HG02943 (cell line): Measurements from ENCODE around the gene PECR.
"Not testable (repeated sequence)": the region's sequence is repeated elsewhere in the genome, so short reads cannot be mapped to it uniquely, and the experiment has no call there.

Source experiments
- ATAC-seq: cut with Tn5 transposase; IDR thresholded peaks from one replicate; pipeline ENCODE4 v1.9.1; 2021; ENCODE audit warnings: mild to moderate bottlenecking, low read depth, moderate library complexity; ENCODE audit not compliant: unreplicated experiment

The PECR gene

GRCh38 chr2:216107320-216107719, 25.7 kb upstream of the PECR start:
- no peak for ATAC-seq

DNA sequence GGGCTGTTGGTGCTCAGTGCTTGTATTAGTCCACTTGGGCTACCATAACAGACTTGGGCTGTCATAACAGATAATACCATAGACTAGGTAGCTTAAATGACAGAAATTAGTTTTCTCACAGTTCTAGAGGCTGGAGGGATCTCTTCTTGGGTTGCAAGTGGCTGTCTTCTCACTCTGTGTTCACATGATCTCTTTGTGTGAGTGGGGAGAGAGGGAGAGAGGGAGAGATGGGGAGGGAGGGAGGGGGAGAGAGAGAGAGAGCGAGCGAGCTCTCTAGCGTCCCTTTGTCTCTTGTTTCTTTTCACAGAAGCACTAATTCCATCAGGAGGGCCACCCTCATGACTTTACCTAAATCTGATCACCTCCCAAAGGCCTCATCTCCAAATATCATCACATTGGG, 23.1 kb upstream of the PECR start:
- no peak for ATAC-seq

- ATAC-seq, result no peak
Measured at GRCh38 chr2:216103213-216103612, 21.6 kb upstream of the PECR start.

GRCh38 chr2:216101109-216101508, 19.5 kb upstream of the PECR start:
- ATAC-seq, result no peak

DNA sequence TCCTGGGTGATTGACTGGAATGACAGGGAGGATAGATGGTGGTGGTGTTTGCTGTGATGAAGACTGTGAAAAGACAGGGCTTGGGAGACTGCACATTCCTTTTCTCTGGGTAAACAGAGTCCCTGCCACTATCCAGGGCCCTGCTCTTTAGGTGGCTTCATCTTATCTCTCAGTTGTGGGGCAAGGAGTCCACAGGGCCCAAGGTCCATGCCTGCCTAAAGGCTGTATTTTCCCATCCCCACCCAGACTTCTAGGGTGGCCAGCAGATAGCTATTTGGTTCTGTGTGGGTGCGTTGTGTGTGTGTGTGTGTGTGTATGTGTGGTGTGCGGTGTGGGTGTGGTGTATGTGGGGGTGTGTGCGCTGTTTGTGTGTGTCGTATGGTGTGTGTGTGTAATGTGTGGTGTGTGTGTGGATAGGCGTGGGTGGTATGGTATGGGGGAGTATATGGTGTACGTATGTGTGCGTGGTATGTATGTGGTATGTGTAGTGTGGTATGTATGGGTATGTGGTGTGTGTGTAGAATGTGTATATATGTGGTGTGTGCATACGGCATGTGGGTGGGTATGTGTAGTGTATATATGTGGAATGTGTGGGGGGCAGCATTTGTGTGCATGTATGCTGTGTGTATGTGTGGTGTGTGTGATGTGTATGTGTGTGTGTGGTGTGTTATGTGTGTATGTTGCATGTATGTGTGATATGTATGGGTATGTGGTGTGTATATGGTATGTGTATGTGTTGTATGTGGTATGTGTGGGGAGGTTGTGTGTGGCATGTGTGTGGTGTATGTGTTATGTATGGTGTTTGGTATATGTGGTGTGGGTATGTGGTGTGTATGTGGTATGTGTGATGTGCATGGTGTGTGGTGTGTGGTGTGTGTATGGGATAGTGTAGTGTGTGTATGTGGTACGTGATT, 17.1 kb upstream of the PECR start:
- ATAC-seq, result no peak

GRCh38 chr2:216094701-216095100, 13.1 kb upstream of the PECR start:
- no peak for ATAC-seq

DNA sequence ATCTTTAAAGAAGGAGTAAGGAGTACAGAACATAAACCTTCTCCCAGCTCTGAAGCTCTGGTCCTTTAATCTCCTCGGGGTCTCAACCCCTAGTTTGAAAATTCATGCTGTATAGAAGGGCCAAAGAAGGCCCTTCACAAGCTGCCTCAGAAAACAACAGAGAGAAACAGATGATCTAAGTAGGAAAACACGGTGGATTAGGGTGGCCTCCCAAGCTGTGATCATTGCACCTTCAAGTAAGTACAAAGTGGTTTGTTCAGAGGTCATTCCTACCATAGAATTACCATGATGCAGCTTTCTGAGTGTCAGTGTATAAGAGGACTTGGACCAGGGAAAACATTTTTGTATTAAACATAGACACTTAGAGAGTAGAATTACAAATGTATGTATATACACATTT, 11.0 kb upstream of the PECR start:
- ATAC-seq, result no peak

DNA sequence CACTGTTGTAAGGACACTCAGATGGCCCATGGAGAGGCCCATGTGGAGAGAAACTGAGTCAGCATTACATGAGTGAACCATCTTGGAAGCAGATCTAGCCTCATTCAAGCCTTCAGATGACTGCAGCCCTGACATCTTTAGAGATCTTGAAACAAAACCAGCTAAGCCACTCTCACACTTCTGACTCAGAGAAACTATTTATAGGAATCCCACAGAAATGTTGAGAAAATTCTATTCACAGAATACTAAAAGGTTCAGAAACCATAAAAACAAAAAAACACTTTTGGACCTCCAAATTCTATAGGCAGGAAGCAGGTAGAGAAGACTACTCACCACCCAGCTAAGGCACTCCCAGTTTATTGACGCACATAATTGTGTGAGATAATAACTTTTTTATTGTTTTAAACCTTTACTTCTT, 8.8 kb upstream of the PECR start:
- no peak for ATAC-seq

DNA sequence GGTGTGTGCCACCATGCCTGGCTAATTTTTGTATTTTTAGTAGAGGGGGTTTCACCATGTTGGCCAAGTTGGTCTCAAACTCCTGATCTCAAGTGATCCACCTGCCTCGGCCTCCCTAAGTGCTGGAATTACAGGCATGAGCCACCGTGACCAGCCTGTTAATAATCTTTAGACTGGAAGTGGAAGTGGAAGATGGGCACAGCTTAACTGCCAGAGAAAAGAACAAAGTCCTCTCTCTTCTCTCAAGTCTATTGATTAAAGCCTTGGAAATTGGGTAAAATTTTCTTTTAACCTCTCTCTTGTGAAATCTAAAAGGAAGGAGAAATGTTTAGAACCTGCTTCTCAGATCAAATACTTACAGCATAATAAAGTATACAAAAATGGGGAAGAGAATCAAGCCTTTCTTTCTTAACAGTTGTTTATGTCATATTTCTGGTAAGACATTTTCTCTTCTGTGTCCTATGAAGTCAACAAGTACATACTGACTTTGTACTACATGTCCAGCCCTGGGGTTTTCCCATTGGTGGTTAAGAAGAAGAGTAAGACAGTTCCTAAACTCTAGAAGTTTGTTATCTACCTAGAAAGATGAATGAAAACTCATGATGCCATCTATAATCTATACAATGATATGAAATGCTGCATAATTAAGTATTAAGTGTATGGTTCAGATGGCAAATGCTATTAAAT, 4.7 kb upstream of the PECR start:
- ATAC-seq, result no peak

DNA sequence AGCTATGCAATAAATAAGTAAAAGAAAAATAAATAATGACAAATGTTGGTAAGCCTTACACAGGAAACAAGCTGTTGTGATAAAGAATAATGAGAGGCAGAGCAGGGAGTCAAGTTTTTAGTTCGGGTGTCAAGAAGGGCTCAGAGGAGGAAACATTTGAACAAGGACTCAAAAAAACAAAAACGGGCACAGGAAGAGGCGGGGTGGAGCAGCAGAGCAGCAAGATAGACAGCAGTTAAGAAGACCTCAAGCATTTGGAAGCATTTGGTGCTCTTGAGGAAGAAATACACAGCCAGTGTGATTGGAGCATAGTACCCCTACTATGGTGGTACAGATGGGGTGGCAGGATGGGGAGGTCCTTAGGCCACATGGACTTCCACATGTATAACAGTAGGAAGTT, 2.9 kb upstream of the PECR start:
- no peak for ATAC-seq

DNA sequence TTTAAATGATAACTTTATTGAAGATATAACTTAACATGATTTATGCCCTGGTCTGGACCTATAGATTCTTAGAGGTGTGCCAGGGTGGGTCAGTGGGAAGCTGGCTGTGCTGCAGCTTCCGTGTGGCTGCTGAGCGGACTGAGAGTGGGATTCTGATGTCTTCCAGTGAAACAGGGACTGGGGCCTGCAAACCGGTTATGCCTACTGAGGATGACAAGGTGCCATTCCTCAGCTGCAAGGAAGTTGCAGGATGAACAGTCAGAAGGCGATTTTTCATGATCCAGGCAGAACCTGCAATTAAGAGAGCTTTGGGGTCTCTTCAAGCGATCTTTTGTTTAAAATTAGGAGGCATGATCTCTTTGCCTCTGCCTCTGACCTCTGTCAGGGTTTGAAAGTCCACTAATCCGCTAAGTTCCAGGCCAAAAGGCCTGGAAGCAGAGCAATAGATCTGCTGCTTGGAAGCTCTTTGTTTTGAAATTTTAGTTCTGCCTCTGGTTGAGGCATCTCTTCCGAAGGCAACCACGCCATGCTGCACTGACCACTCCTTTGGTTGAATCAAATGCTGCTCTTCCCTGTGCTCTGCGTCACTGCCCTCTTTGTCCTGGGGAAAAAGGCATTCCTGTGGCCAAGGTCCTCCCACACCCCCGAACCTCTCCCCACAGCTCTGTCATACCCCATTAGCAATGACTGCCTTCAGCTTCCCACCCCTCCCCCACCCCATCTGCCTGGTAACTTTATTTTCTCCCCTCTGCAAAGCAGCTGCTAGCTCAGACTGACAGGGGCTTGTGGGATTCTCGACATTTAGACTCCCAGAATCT, 2.1 kb upstream of the PECR start:
- ATAC-seq, result no peak

GRCh38 chr2:216082805-216083204, 1.2 kb upstream of the PECR start:
- ATAC-seq, result no peak

DNA sequence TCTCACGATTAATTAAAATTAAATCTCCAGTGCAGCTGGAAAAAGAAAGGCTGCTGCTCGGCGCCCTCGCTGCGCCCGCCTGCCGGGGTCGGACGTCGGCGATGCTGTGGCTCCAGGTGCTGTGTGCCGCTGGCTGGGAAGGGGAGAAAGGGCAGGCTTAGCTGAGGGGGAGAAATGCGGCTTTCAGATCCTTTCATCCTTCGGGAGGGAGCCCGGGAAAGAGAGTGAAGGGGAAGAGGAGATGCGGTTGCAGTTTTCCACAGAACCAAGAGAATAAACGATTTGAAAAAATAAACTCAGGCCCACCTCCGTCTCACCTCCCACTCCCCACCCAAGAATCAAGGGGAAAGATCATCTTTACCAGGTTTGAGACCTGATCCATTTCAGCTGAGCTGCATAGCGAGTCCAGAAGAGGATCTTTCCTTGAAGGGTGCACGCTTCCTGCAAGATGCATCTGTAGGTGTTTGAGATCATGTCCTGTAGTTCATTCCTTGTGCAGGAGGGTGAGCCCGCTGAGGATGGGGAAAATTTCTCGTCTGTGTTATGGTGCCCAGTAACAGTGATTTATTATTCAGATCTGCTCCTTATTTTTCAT, 605 bp upstream of the PECR start:
- peak; percentile 24 for ATAC-seq

GRCh38 chr2:216081012-216081411, 597 bp downstream of the PECR start:
- ATAC-seq, result no peak

DNA sequence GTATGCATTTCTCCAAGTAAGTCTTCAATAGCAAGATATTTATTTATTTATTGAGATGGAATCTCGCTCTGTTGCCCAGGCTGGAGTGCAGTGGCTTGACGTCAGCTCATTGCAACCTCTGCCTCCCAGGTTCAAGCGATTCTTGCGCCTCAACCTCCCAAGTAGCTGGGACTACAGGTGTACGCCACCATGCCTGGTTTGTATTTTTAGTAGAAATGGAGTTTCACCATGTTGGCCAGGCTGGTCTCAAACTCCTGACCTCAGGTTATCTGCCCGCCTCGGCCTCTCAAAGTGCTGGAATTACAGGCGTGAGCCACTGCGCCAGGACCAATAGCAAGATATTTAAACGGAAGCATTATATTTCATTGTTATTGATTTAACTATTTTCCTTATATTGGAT, 1.6 kb downstream of the PECR start:
- not testable (repeated sequence) for ATAC-seq

- no peak for ATAC-seq
Measured at GRCh38 chr2:216078776-216079175, 2.8 kb downstream of the PECR start.

- no peak for ATAC-seq
Measured at GRCh38 chr2:216075510-216076485, 5.8 kb downstream of the PECR start.

DNA sequence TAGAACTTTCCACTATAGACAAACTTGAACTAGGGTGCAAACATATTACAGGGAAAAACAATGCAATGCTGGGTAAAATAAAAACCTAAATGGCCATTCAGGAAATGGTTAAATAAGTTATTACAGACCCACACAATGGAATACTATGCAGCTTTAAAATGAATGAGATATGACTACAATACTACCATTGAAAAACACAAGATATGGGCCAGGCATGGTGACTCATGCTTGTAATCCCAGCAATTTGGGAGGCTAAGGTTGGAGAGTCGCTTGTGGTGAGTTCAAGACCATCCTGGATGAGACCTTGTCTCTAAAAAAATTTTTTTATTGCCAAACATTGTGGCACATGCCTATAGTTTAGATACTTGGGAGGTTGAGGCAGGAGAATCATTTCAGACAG, 6.8 kb downstream of the PECR start:
- no peak for ATAC-seq

GRCh38 chr2:216074380-216074779, 7.2 kb downstream of the PECR start:
- no peak for ATAC-seq

DNA sequence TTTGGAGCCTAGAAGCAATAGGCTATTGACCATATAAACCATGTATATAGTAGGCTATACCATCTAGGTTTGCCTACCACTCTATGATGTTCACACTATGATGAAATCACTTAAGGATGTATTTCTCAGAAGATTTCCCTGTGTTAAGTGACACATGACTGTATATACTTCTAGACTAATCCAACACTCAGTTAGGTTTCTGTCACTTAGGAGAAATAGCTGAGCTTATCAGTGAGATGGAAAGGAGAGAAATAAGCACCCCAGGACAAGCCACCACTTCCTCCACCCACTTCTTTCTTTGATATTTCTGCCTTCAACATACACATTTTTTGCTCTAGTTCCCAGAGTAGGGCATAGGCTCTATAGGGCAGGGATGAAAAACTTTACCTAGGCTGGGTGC, 7.8 kb downstream of the PECR start:
- ATAC-seq, result no peak
